Mesendoderm (in vitro differentiated cells): ENCODE data around the gene NLE1.

ENCODE experiments used
- DNase-seq: peaks from one replicate; pipeline ENCODE4 v3.0.0; 2013
- H2AK5ac ChIP-seq: 2 replicates; pipeline ENCODE4 v1.6.1; 2013; ENCODE audit warnings: low read length, inconsistent platforms
- H2BK120ac ChIP-seq: 2 replicates; pipeline ENCODE4 v1.6.1; 2013; ENCODE audit warnings: low read depth, mild to moderate bottlenecking, low read length, moderate library complexity, mixed read lengths
- H2BK15ac ChIP-seq: replicated peaks from 2 replicates; pipeline ENCODE4 v1.6.1; 2013; ENCODE audit warnings: low read depth, mild to moderate bottlenecking, moderate library complexity
- H2BK5ac ChIP-seq: 2 replicates; pipeline ENCODE4 v1.6.1; 2013; ENCODE audit warnings: low read length, inconsistent platforms
- H3K18ac ChIP-seq: 2 replicates; pipeline ENCODE4 v1.6.1; 2013; ENCODE audit warnings: mild to moderate bottlenecking, low read length, mixed read lengths
- H3K23ac ChIP-seq: one replicate; pipeline ENCODE4 v1.6.1; 2013; ENCODE audit warnings: low read length
- H3K27ac ChIP-seq: 2 replicates; pipeline ENCODE4 v1.5.1; 2013; ENCODE audit warnings: low read depth, mild to moderate bottlenecking, inconsistent platforms, low read length, moderate library complexity
- H3K27me3 ChIP-seq: 2 replicates; pipeline ENCODE4 v1.6.1; 2013; ENCODE audit warnings: low read length, control low read depth, mild to moderate bottlenecking, inconsistent platforms; ENCODE audit not compliant: insufficient read depth, poor library complexity
- H3K36me3 ChIP-seq: 2 replicates; pipeline ENCODE4 v1.6.1; 2013; ENCODE audit warnings: low read length, inconsistent platforms; ENCODE audit not compliant: control insufficient read depth, insufficient read depth
- H3K4ac ChIP-seq: one replicate; pipeline ENCODE4 v1.6.1; 2013; ENCODE audit warnings: low read depth, mild to moderate bottlenecking, low read length, moderate library complexity
- H3K4me1 ChIP-seq: 2 replicates; pipeline ENCODE4 v1.6.1; 2013; ENCODE audit warnings: low read depth, low read length, inconsistent platforms; ENCODE audit not compliant: control insufficient read depth
- H3K4me2 ChIP-seq: 2 replicates; pipeline ENCODE4 v1.6.1; 2013; ENCODE audit warnings: low read length
- H3K4me3 ChIP-seq: 2 replicates; pipeline ENCODE4 v1.5.1; 2013; ENCODE audit warnings: mild to moderate bottlenecking, low read length
- H3K56ac ChIP-seq: one replicate; pipeline ENCODE4 v1.6.1; 2013; ENCODE audit warnings: low read length
- H3K79me1 ChIP-seq: 2 replicates; pipeline ENCODE4 v1.6.1; 2013; ENCODE audit warnings: low read length, inconsistent platforms
- H3K79me2 ChIP-seq: 2 replicates; pipeline ENCODE4 v1.6.1; 2013; ENCODE audit warnings: mild to moderate bottlenecking, low read length; ENCODE audit not compliant: control insufficient read depth, insufficient read depth
- H3K9ac ChIP-seq: 2 replicates; pipeline ENCODE4 v1.6.1; 2013; ENCODE audit warnings: low read length, inconsistent platforms
- H4K5ac ChIP-seq: one replicate; pipeline ENCODE4 v1.6.1; 2013; ENCODE audit warnings: low read length
- H4K8ac ChIP-seq: one replicate; pipeline ENCODE4 v1.6.1; 2013; ENCODE audit warnings: low read depth, mild to moderate bottlenecking, control low read depth, low read length, moderate library complexity
- WGBS: extraction: QIAGEN DNeasy Blood & Tissue Kit; methylation state at CpG from one replicate; pipeline ENCODE4 v1.1.7; 2013; ENCODE audit warnings: low lambda C conversion rate, missing lambda C conversion rate; ENCODE audit not compliant: insufficient coverage; ENCODE audit errors: extremely low coverage; 5-methylcytosine and 5-hydroxymethylcytosine counted together

The NLE1 gene

DNA sequence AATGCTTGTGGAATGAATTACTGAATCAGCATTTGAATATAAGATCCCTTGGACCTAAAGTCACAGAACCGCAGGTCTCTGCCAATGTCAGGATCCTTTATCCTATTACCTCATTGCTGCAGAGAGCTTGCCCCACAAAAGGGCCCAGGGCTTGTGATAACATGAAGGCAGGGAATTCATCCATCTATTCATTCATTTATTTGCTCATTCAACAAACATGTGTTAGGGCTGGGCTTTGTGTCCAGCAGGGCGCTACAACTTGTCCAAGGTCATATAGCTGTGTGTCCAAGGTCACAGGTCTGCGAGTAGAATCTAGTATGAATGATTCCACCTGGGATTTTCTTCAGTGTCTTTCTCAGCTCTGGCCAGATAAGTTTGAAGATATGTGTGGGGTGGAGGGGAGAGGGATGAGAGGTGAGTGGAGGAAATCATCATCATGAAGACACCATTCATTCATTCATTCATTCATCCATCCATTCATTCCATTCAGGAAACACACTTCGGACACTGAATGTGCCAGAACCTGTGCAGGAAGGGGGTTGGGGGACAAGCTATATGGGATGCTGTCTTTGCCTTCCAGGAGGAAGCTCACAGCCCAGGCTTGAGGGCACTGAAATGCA is 4.2 kb upstream of the NLE1 start:
- Histone ChIP-seq H2BK15ac (no peak overlapping the region), H3K36me3 (no peaks in the 10 kb centered on the region), H2BK120ac (no peak overlapping the region), H3K79me1 (peaks cover 2% of the 10 kb centered on the region), H3K27me3 (no peaks in the 10 kb centered on the region), H3K4me1 (no peaks in the 10 kb centered on the region), H3K4me3 (no peak overlapping the region), H4K5ac (no peak overlapping the region), H3K23ac (no peak overlapping the region), H3K9ac (no peak overlapping the region), H3K79me2 (peaks cover 6% of the 10 kb centered on the region), H3K27ac (no peak overlapping the region), H3K56ac (no peak overlapping the region), H4K8ac (no peak overlapping the region), H3K4me2 (no peak overlapping the region), H2BK5ac (no peak overlapping the region), H2AK5ac (no peak overlapping the region), H3K18ac (no peak overlapping the region), H3K4ac (no peak overlapping the region)
- WGBS, result no CpG with 5 or more reads among the region's 4 CpGs
- no peak for DNase-seq

DNA sequence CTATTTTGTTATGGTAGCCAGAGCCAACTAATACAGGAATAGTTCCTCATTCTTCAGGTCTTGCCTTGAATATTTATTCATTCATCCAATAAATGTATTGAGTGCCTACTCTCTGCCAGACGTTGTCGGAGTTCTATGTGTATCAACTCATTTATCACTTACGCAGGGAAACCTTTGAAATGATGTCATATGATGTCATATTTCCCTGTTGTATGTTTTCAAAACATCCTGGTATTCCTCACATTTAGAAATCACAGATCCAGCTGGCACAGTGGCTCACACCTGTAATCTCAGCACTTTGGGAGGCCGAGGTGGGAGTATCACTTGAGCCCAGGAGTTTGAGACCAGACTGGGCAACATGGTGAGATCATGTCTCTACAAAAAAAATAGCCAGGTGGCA is 2.7 kb upstream of the NLE1 start:
- H3K79me1 ChIP-seq, result peaks cover 2% of the 10 kb centered on the region
- H3K27me3 ChIP-seq, result no peaks in the 10 kb centered on the region
- H3K18ac ChIP-seq, result no peak overlapping the region
- H3K36me3 ChIP-seq, result no peaks in the 10 kb centered on the region
- H3K4me2 ChIP-seq, result no peak overlapping the region
- H4K5ac ChIP-seq, result no peak overlapping the region
- H4K8ac ChIP-seq, result no peak overlapping the region
- no peak overlapping the region for H2BK120ac ChIP-seq
- H2AK5ac ChIP-seq, result no peak overlapping the region
- no peak overlapping the region for H2BK5ac ChIP-seq
- H3K4ac ChIP-seq, result no peak overlapping the region
- H3K9ac ChIP-seq, result no peak overlapping the region
- H3K56ac ChIP-seq, result no peak overlapping the region
- no peaks in the 10 kb centered on the region for H3K4me1 ChIP-seq
- DNase-seq, result no peak
- no peak overlapping the region for H3K27ac ChIP-seq
- H3K23ac ChIP-seq, result no peak overlapping the region
- H3K4me3 ChIP-seq, result no peak overlapping the region
- H2BK15ac ChIP-seq, result no peak overlapping the region
- peaks cover 18% of the 10 kb centered on the region for H3K79me2 ChIP-seq
- WGBS, result no CpG with 5 or more reads among the region's 4 CpGs

DNA sequence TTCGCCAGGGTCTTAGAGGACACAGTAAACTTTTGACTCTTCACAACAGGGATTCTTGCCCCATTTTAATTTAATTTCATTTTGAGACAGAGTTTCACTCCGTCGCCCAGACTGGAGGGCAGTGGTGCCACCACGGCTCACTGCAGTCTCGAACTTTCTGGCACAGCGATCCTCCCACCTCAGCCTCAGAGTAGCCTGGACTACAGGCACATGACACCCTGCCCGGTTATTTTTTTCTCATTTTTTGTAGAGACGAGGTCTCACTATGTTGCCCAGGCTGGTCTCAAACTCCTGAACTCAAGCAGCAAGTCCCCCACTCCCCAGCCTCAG is 329 bp upstream of the NLE1 start:
- no peak for DNase-seq
- Histone ChIP-seq H2BK15ac (no peak overlapping the region), H3K4ac (no peak overlapping the region), H3K79me2 (peaks cover 18% of the 10 kb centered on the region), H3K4me1 (no peaks in the 10 kb centered on the region), H3K36me3 (peaks cover 11% of the 10 kb centered on the region), H3K23ac (no peak overlapping the region), H4K5ac (no peak overlapping the region), H3K4me2 (no peak overlapping the region), H4K8ac (no peak overlapping the region), H3K9ac (peak overlapping the region; percentile 21), H3K27me3 (no peaks in the 10 kb centered on the region), H3K79me1 (peaks cover 8% of the 10 kb centered on the region), H3K27ac (no peak overlapping the region), H2AK5ac (no peak overlapping the region), H3K18ac (no peak overlapping the region), H2BK120ac (no peak overlapping the region), H3K56ac (peak overlapping the region; percentile 64), H3K4me3 (no peak overlapping the region), H2BK5ac (no peak overlapping the region)
- WGBS, result no CpG with 5 or more reads among the region's 8 CpGs

DNA sequence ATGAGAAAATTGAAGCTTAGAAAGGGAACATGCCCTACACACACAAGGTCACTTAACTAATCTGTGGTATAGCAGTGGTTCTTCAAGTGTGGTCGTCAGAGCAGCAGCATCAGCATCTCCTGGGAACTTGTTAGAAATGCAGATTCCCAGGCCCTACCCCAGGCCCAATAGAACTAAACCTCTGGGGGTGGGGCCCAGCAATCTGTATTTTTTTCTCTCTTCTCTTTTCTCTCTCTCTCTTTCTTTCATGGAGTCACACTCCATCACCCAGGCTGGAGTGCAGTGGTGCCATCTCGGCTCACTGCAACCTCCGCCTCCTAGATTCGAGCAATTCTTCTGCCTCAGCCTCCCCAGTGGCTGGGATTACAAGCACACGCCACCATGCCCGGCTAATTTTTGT is 3.9 kb downstream of the NLE1 start:
- H3K27ac ChIP-seq, result no peak overlapping the region
- WGBS, result no CpG with 5 or more reads among the region's 6 CpGs
- H2AK5ac ChIP-seq, result no peak overlapping the region
- H3K4me3 ChIP-seq, result no peak overlapping the region
- H2BK5ac ChIP-seq, result no peak overlapping the region
- H3K4me1 ChIP-seq, result no peaks in the 10 kb centered on the region
- H3K23ac ChIP-seq, result no peak overlapping the region
- no peak overlapping the region for H2BK120ac ChIP-seq
- no peak for DNase-seq
- H3K27me3 ChIP-seq, result no peaks in the 10 kb centered on the region
- H3K9ac ChIP-seq, result no peak overlapping the region
- H3K4me2 ChIP-seq, result no peak overlapping the region
- peaks cover 8% of the 10 kb centered on the region for H3K79me1 ChIP-seq
- no peak overlapping the region for H4K8ac ChIP-seq
- H3K79me2 ChIP-seq, result peaks cover 18% of the 10 kb centered on the region
- H2BK15ac ChIP-seq, result no peak overlapping the region
- H3K36me3 ChIP-seq, result peaks cover 33% of the 10 kb centered on the region
- no peak overlapping the region for H3K18ac ChIP-seq
- H4K5ac ChIP-seq, result no peak overlapping the region
- H3K4ac ChIP-seq, result no peak overlapping the region
- no peak overlapping the region for H3K56ac ChIP-seq

DNA sequence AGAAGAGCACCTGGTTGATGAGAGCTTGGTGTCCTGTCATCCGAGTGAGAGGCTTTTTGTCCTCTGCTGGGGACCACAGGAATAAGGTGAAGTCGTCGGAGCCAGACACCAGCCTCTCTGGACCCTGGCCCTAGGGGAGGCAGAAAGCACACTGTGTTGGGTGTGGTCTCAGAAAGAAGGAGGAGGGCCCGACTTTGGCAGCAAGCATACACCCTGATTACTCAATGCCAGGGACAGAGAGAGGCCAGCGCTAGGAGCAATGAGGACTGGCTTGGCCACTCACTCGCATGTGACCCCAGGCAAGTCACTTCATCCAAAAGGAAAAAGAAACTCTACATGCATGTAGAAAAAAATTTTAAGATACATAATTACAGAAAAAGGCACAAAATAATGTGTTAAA is 6.8 kb downstream of the NLE1 start:
- no peak for DNase-seq
- Histone ChIP-seq H2BK15ac (no peak overlapping the region), H2BK120ac (no peak overlapping the region), H3K23ac (no peak overlapping the region), H3K27ac (no peak overlapping the region), H4K8ac (no peak overlapping the region), H3K79me1 (peaks cover 6% of the 10 kb centered on the region), H3K4me2 (no peak overlapping the region), H3K4me3 (no peak overlapping the region), H3K4ac (no peak overlapping the region), H3K56ac (no peak overlapping the region), H2AK5ac (no peak overlapping the region), H2BK5ac (no peak overlapping the region), H3K27me3 (no peaks in the 10 kb centered on the region), H3K18ac (no peak overlapping the region), H3K79me2 (peaks cover 4% of the 10 kb centered on the region), H3K9ac (no peak overlapping the region), H3K4me1 (no peaks in the 10 kb centered on the region), H3K36me3 (peaks cover 46% of the 10 kb centered on the region), H4K5ac (no peak overlapping the region)
- WGBS, result no CpG with 5 or more reads among the region's 6 CpGs

DNA sequence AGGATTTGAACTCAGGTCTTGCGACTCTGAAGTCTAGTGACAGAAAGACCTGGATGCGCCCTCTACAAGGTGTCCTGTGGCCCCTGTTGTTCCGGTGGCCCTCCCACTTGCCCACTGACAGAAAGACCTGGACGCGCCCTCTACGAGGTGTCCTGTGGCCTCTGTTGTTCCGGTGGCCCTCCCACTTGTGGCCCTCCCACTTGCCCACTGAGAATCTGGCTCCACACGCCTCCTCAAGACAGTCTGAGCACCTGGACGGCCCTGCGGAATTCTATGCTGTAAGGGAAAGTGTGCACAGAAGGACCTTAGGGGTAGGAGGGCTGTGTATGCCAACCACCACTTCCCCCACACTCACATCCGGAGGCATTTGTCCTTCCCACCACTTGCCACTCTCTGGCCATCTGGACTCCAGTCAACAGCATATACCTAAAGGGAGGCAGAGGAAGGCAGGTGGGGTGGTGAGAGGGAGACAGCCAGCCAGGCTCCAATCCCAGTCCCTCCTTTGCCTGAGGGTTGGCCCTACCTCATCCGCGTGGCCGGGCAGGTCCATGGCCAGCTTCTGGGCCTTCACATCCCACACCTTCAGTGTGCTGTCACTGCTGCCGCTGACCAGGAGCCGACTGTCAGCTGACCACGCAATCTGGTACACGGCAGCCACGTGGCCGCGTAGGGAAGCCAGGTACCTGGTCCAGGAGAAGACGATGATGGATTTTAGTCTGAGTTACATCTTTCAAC is 9.1 kb downstream of the NLE1 start:
- Histone ChIP-seq H3K27ac (no peak overlapping the region), H3K79me2 (no peaks in the 10 kb centered on the region), H2AK5ac (no peak overlapping the region), H3K18ac (no peak overlapping the region), H2BK15ac (no peak overlapping the region), H3K36me3 (peaks cover 38% of the 10 kb centered on the region), H4K8ac (no peak overlapping the region), H2BK120ac (no peak overlapping the region), H3K23ac (no peak overlapping the region), H3K9ac (no peak overlapping the region), H3K4ac (no peak overlapping the region), H3K56ac (no peak overlapping the region), H4K5ac (no peak overlapping the region), H3K27me3 (no peaks in the 10 kb centered on the region), H3K4me3 (no peak overlapping the region), H3K79me1 (no peaks in the 10 kb centered on the region), H2BK5ac (no peak overlapping the region), H3K4me2 (no peak overlapping the region), H3K4me1 (no peaks in the 10 kb centered on the region)
- no peak for DNase-seq
- WGBS, result no CpG with 5 or more reads among the region's 22 CpGs
